ENCODE measurements around the gene STPG3. TPM values are rescaled to one million over a fixed set of nuclear protein-coding genes. Genes with fewer than 3 reads are reported as not detected.
"Not testable (repeated sequence)": the region's sequence is repeated elsewhere in the genome, so short reads cannot be mapped to it uniquely, and the experiment has no call there.

The STPG3 gene
- total and polyA plus RNA-seq, 4 donors, result not detected

GRCh38 chr9:137242269-137243203, 8.6 kb upstream of the STPG3 start:
- no peak for DNase-seq
- Histone ChIP-seq H3K36me3 (ENCODE audit: control insufficient read depth in 1 of 2, insufficient read depth in 2 of 2, low read length in 1 of 2) (no peaks in the 10 kb centered on the region), H3K4me3 (ENCODE audit: low read length in 2 of 2) (peak overlapping the region; percentile 65 to 86), H3K27ac (ENCODE audit: low read depth in 1 of 2, low read length in 2 of 2) (no peak overlapping the region), H3K9me3 (ENCODE audit: control insufficient read depth, low read length) (no peaks in the 10 kb centered on the region), H3K27me3 (ENCODE audit: control insufficient read depth in 1 of 2, insufficient read depth in 2 of 2, low read length in 1 of 2) (peaks cover 0 to 2% of the 10 kb centered on the region in 2 donors), H3K4me1 (ENCODE audit: control insufficient read depth in 1 of 2, insufficient read depth in 2 of 2, low read length in 2 of 2) (no peaks in the 10 kb centered on the region)
- WGBS, 2 donors, result 70 to 74% methylated on average over 36 of the region's 36 CpGs
- no peak for ATAC-seq (ENCODE audit: low FRiP score)
- intact Hi-C loops (cut with DNase I), result no loop called here

DNA sequence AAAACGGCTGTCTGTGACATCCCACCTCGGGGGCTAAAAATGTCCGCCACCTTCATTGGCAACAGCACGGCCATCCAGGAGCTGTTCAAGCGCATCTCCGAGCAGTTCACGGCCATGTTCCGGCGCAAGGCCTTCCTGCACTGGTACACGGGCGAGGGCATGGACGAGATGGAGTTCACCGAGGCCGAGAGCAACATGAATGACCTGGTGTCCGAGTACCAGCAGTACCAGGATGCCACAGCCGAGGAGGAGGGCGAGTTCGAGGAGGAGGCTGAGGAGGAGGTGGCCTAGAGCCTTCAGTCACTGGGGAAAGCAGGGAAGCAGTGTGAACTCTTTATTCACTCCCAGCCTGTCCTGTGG, 7.8 kb upstream of the STPG3 start:
- intact Hi-C loops (cut with DNase I); H3K4me3 ChIP-seq (ENCODE audit: low read length in 2 of 2); ATAC-seq (ENCODE audit: low FRiP score); H3K36me3 ChIP-seq (ENCODE audit: control insufficient read depth in 1 of 2, insufficient read depth in 2 of 2, low read length in 1 of 2); H3K9me3 ChIP-seq (ENCODE audit: control insufficient read depth, low read length); H3K27me3 ChIP-seq (ENCODE audit: control insufficient read depth in 1 of 2, insufficient read depth in 2 of 2, low read length in 1 of 2); DNase-seq; H3K27ac ChIP-seq (ENCODE audit: low read depth in 1 of 2, low read length in 2 of 2); H3K4me1 ChIP-seq (ENCODE audit: control insufficient read depth in 1 of 2, insufficient read depth in 2 of 2, low read length in 2 of 2): not testable (repeated sequence)
- 90 to 93% methylated on average over 16 to 18 of the region's 18 CpGs for WGBS, 2 donors

DNA sequence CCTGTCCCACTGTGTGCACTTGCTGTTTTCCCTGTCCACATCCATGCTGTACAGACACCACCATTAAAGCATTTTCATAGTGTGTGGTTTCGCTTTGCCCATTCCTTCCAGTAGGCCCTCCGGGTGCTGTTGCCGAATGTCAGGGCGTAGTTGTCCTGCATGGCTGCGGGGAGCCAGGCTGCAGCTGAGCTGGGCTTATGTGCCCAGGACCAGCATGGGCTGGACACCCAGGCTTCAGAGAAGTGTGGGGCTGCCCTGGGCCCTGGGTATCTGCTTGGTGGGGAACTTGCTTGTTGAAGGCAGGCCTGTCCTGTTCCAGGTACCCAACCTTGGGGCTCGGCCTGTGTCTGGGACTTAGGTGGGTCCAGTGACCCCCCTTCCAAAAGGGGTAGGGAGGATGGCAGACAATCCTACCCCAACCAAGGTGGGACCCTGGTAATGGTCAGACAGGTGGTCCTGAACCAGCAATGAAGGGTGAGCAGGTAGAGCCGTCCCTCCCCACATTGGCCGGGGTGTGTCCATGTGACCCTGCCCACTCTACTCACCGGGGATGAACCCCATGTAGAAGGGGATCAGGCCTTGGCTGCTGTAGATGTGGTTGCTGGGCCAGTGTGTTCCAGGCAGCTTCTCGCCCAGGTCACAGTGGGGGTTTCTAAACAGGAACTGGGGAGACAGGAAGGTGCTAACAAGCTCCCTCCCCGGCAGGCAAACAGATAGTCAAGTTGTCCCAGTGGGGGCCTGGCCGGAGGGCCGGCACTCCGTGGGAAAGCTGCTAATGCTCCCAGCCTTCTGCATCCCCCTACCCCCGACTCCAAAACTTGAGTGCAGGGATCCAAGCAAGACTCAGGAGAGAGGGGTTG, 7.2 kb upstream of the STPG3 start:
- H3K4me3 ChIP-seq (ENCODE audit: low read length in 2 of 2), result no peak overlapping the region
- WGBS, 2 donors, result 69 to 72% methylated on average over 15 of the region's 15 CpGs
- intact Hi-C loops (cut with DNase I), result no loop called here
- H3K4me1 ChIP-seq (ENCODE audit: control insufficient read depth in 1 of 2, insufficient read depth in 2 of 2, low read length in 2 of 2), result no peaks in the 10 kb centered on the region
- DNase-seq, result no peak
- ATAC-seq (ENCODE audit: low FRiP score), result no peak
- no peaks in the 10 kb centered on the region for H3K36me3 ChIP-seq (ENCODE audit: control insufficient read depth in 1 of 2, insufficient read depth in 2 of 2, low read length in 1 of 2)
- no peak overlapping the region for H3K27ac ChIP-seq (ENCODE audit: low read depth in 1 of 2, low read length in 2 of 2)
- no peaks in the 10 kb centered on the region for H3K9me3 ChIP-seq (ENCODE audit: control insufficient read depth, low read length)
- H3K27me3 ChIP-seq (ENCODE audit: control insufficient read depth in 1 of 2, insufficient read depth in 2 of 2, low read length in 1 of 2), result peaks cover 0 to 2% of the 10 kb centered on the region in 2 donors

DNA sequence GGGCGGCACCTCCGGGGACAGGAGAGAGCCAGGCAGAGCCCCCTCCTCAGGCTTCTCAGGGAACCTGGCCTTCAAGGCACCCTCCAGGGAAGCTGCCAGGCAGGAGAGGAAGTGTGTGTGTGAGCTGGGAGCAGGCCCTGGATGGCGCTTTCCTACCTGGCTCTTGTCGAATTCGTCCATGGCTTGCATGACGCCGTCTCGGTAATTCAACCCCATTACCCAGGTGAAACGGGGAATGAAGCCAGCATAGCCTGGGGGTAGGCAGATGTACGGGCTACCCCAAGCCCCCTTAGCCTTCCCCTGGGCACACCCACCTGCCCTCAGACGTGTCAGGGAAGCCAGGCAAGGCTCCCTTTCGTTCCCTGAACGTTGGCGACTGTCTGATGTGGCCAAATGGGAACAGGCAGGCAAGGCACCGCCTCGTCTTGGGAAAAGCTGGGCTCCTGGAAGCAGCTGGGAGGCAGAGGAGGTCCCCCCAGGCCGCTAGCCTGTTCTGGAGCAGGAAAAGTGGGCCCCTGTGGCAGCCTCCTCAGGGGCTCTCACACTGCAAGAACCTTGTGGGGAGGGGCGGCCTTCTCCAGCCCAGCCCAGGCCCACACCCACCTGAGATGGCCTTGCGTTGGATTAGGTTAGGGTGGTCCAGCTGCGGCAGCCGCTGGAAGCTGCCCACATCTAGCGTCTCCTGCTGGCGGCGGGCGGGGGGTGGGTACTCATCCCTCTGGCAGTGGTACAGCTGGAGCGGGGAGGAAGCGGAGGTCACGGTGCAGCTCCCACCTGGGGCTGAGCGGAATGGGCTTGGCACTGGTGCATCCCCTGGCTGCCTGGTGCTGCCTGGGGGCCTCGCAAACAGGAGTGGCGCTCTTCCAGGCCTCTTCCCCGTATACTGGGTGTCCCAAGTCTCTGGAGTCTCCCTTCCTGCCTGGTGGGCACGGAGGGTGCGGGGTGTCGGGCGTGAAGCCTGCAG, 6.3 kb upstream of the STPG3 start:
- intact Hi-C loops (cut with DNase I), result no loop called here
- Histone ChIP-seq H3K27ac (ENCODE audit: low read depth in 1 of 2, low read length in 2 of 2) (no peak overlapping the region), H3K36me3 (ENCODE audit: control insufficient read depth in 1 of 2, insufficient read depth in 2 of 2, low read length in 1 of 2) (no peaks in the 10 kb centered on the region), H3K4me1 (ENCODE audit: control insufficient read depth in 1 of 2, insufficient read depth in 2 of 2, low read length in 2 of 2) (no peaks in the 10 kb centered on the region), H3K27me3 (ENCODE audit: control insufficient read depth in 1 of 2, insufficient read depth in 2 of 2, low read length in 1 of 2) (peaks cover 0 to 2% of the 10 kb centered on the region in 2 donors), H3K9me3 (ENCODE audit: control insufficient read depth, low read length) (no peaks in the 10 kb centered on the region), H3K4me3 (ENCODE audit: low read length in 2 of 2) (no peak overlapping the region)
- ATAC-seq (ENCODE audit: low FRiP score) (no peak), DNase-seq (no peak)
- 67 to 71% methylated on average over 36 of the region's 36 CpGs for WGBS, 2 donors

DNA sequence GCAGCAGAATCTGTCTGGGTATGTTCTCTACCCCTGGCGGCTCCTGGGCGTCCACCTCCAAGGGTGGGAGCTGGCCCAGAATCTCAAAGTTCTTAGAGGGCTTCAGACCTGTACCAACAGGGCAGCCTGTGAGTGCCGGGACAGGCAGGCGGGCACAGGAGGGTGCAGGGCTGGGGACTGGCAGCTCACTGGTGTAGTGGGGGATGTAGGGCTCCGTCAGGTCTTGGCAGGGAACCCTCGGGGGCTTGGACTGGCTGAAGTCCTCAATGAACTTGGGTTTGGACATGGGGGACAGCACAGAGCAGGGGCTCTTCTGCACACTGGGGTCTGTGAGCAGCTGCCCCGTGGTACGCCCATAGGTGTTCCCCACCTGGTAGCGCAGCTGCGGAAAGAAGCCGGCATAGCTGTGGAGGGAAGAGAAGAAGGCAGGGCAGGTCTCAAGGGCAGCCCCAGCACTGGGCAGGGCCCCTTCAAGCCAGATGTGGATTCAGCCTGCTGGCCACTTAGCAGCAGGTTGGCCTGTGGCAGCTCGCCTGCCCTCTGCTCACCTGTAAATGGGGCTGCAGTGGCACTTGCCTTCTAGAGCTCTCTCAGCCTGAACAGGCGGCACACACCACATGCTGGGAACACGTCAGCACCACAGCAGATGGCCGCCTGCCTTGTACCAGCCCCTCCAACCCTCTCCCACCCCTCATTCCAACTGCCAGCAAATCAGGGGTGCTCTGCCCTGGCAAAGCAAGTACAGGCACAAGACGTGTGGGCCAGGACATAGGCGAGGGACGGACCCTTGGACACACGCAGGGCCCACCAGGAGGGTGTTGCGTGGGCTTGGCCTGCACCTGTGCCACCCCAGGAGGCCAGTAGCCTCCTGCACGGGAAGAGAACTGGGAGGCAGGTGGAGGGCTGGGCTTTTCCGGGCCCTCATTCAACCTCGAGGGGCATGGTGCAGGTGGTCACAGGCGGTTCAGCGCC, 5.3 kb upstream of the STPG3 start:
- Histone ChIP-seq H3K36me3 (ENCODE audit: control insufficient read depth in 1 of 2, insufficient read depth in 2 of 2, low read length in 1 of 2) (no peaks in the 10 kb centered on the region), H3K4me3 (ENCODE audit: low read length in 2 of 2) (no peak overlapping the region), H3K4me1 (ENCODE audit: control insufficient read depth in 1 of 2, insufficient read depth in 2 of 2, low read length in 2 of 2) (no peaks in the 10 kb centered on the region), H3K27me3 (ENCODE audit: control insufficient read depth in 1 of 2, insufficient read depth in 2 of 2, low read length in 1 of 2) (peaks cover 0 to 2% of the 10 kb centered on the region in 2 donors), H3K27ac (ENCODE audit: low read depth in 1 of 2, low read length in 2 of 2) (no peak overlapping the region), H3K9me3 (ENCODE audit: control insufficient read depth, low read length) (no peaks in the 10 kb centered on the region)
- DNase-seq (no peak), ATAC-seq (ENCODE audit: low FRiP score) (no peak)
- 90 to 91% methylated on average over 25 of the region's 25 CpGs for WGBS, 2 donors
- intact Hi-C loops (cut with DNase I), result no loop called here

DNA sequence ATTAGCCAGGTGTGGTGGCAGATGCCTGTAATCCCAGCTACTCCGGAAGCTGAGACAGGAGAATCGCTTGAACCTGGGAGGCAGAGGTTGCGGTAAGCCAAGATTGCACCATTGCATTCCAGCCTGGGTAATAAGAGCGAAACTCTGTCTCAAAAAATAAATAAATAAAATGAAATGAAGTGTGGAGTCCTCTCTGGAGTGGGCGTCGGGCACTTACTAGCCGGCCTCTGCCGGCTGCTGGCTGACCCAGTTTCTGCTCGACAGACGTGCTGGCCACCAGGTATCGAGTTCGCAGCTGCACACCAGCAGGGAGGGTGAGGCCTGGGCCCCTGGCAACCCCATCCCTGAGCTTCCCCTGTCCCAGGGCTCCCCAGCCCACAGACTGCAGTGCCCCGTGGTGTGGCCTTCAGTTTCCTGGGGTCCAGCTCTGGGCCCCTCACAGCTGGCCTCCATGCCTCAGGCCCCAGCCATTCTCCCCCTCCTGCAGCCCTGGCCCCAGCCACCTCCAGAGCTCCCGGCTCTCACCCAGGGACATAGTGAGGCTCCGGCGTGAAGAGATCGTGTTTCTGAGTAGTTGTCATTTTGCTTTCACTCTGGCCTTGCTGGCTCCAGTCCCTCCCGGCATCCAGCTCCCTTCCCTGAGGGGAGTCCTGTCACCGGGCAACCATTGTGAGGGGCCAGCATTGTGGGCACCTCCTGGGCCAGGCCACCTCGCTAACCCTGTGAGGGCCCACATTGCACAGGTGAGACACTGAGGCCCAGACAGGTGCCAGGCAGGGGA, 3.8 kb upstream of the STPG3 start:
- H3K27me3 ChIP-seq (ENCODE audit: control insufficient read depth in 1 of 2, insufficient read depth in 2 of 2, low read length in 1 of 2), result no peaks in the 10 kb centered on the region
- DNase-seq (no peak), ATAC-seq (ENCODE audit: low FRiP score) (no peak)
- H3K4me3 ChIP-seq (ENCODE audit: low read length in 2 of 2), result no peak overlapping the region
- no peaks in the 10 kb centered on the region for H3K4me1 ChIP-seq (ENCODE audit: control insufficient read depth in 1 of 2, insufficient read depth in 2 of 2, low read length in 2 of 2)
- H3K36me3 ChIP-seq (ENCODE audit: control insufficient read depth in 1 of 2, insufficient read depth in 2 of 2, low read length in 1 of 2), result no peaks in the 10 kb centered on the region
- intact Hi-C loops (cut with DNase I), result no loop called here
- H3K27ac ChIP-seq (ENCODE audit: low read depth in 1 of 2, low read length in 2 of 2), result no peak overlapping the region
- 65 to 76% methylated on average over 18 to 20 of the region's 20 CpGs for WGBS, 2 donors
- no peaks in the 10 kb centered on the region for H3K9me3 ChIP-seq (ENCODE audit: control insufficient read depth, low read length)

GRCh38 chr9:137247916-137248175, 3.2 kb upstream of the STPG3 start:
- Histone ChIP-seq H3K36me3 (ENCODE audit: control insufficient read depth in 1 of 2, insufficient read depth in 2 of 2, low read length in 1 of 2) (no peaks in the 10 kb centered on the region), H3K4me1 (ENCODE audit: control insufficient read depth in 1 of 2, insufficient read depth in 2 of 2, low read length in 2 of 2) (no peaks in the 10 kb centered on the region), H3K27ac (ENCODE audit: low read depth in 1 of 2, low read length in 2 of 2) (no peak overlapping the region), H3K27me3 (ENCODE audit: control insufficient read depth in 1 of 2, insufficient read depth in 2 of 2, low read length in 1 of 2) (no peaks in the 10 kb centered on the region), H3K4me3 (ENCODE audit: low read length in 2 of 2) (no peak overlapping the region), H3K9me3 (ENCODE audit: control insufficient read depth, low read length) (no peaks in the 10 kb centered on the region)
- intact Hi-C loops (cut with DNase I), result no loop called here
- WGBS, 2 donors, result 88% methylated on average over 6 of the region's 6 CpGs
- ATAC-seq (ENCODE audit: low FRiP score), result no peak
- DNase-seq, result no peak
